ENCODE results near the gene DPP10.

DPP10 gene

GRCh38 chr2:114864901-114865300, 422.5 kb downstream of the DPP10 start:
- no peak overlapping the region for H2AFZ ChIP-seq (ENCODE audit: low read length, unreplicated experiment)
- no peaks in the 10 kb centered on the region for H3K27me3 ChIP-seq (ENCODE audit: insufficient read depth, low read length)
- H3K4me3 ChIP-seq (ENCODE audit: low read depth, low read length): no peak overlapping the region
- no peaks in the 10 kb centered on the region for H3K4me1 ChIP-seq (ENCODE audit: control insufficient read depth, insufficient read depth, low read length, unreplicated experiment)
- H3K27ac ChIP-seq (ENCODE audit: low read depth, low read length): no peak overlapping the region
- H3K79me2 ChIP-seq (ENCODE audit: control insufficient read depth, insufficient read depth, low read length, unreplicated experiment): no peaks in the 10 kb centered on the region
- no peaks in the 10 kb centered on the region for H3K36me3 ChIP-seq (ENCODE audit: insufficient read depth, low read length)

- no peaks in the 10 kb centered on the region for H3K27me3 ChIP-seq (ENCODE audit: insufficient read depth, low read length)
- no peak overlapping the region for H3K4me3 ChIP-seq (ENCODE audit: low read depth, low read length)
- no peaks in the 10 kb centered on the region for H3K4me1 ChIP-seq (ENCODE audit: control insufficient read depth, insufficient read depth, low read length, unreplicated experiment)
- no peak overlapping the region for H2AFZ ChIP-seq (ENCODE audit: low read length, unreplicated experiment)
- H3K79me2 ChIP-seq (ENCODE audit: control insufficient read depth, insufficient read depth, low read length, unreplicated experiment): no peaks in the 10 kb centered on the region
- no peaks in the 10 kb centered on the region for H3K36me3 ChIP-seq (ENCODE audit: insufficient read depth, low read length)
- H3K27ac ChIP-seq (ENCODE audit: low read depth, low read length): no peak overlapping the region
Measured at GRCh38 chr2:114880046-114880445, 437.6 kb downstream of the DPP10 start.

DNA sequence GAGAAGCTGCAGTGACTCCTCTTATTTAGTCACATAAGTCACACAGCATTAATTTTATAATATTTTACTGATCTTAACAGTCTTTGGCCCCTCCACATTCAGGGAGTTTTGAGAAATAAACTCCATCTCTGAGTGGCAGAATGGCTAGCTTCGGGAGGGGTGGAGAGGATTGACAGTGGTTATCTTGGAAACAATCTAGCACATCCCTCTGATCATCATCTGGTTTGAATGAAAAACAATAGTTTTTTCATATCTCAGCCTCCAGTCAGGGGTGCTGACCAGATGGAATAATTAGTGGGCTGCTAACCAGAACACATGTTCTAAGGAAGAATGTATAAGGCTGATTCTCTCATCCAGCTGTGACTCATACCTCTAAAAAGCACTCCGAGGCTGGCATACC, 477.5 kb downstream of the DPP10 start:
- no peaks in the 10 kb centered on the region for H3K4me1 ChIP-seq (ENCODE audit: control insufficient read depth, insufficient read depth, low read length, unreplicated experiment)
- no peaks in the 10 kb centered on the region for H3K27me3 ChIP-seq (ENCODE audit: insufficient read depth, low read length)
- H3K4me3 ChIP-seq (ENCODE audit: low read depth, low read length): no peak overlapping the region
- no peaks in the 10 kb centered on the region for H3K36me3 ChIP-seq (ENCODE audit: insufficient read depth, low read length)
- no peak overlapping the region for H3K27ac ChIP-seq (ENCODE audit: low read depth, low read length)
- H3K79me2 ChIP-seq (ENCODE audit: control insufficient read depth, insufficient read depth, low read length, unreplicated experiment): no peaks in the 10 kb centered on the region
- H2AFZ ChIP-seq (ENCODE audit: low read length, unreplicated experiment): no peak overlapping the region

DNA sequence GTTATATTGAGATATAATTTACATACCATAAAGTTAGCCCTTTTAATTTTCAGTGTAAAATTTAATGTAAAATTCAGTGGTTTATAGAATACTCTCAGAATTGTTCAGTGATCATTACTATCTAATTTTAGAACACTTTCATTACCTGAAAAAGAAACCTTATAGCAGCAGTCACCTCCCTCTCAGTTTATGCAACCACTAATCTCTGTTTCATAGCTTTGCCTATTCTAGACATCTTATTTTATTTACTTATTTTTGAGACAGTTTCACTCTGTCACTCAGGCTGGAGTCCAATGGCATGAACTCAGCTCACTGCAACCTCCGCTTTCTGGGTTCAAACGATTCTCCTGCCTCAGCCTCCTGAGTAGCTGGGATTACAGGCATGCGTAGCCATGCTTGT, 479.6 kb downstream of the DPP10 start:
- Histone ChIP-seq H3K4me3 (ENCODE audit: low read depth, low read length) (no peak overlapping the region), H3K27ac (ENCODE audit: low read depth, low read length) (no peak overlapping the region), H3K36me3 (ENCODE audit: insufficient read depth, low read length) (no peaks in the 10 kb centered on the region), H3K27me3 (ENCODE audit: insufficient read depth, low read length) (no peaks in the 10 kb centered on the region), H2AFZ (ENCODE audit: low read length, unreplicated experiment) (no peak overlapping the region), H3K79me2 (ENCODE audit: control insufficient read depth, insufficient read depth, low read length, unreplicated experiment) (no peaks in the 10 kb centered on the region), H3K4me1 (ENCODE audit: control insufficient read depth, insufficient read depth, low read length, unreplicated experiment) (no peaks in the 10 kb centered on the region)

DNA sequence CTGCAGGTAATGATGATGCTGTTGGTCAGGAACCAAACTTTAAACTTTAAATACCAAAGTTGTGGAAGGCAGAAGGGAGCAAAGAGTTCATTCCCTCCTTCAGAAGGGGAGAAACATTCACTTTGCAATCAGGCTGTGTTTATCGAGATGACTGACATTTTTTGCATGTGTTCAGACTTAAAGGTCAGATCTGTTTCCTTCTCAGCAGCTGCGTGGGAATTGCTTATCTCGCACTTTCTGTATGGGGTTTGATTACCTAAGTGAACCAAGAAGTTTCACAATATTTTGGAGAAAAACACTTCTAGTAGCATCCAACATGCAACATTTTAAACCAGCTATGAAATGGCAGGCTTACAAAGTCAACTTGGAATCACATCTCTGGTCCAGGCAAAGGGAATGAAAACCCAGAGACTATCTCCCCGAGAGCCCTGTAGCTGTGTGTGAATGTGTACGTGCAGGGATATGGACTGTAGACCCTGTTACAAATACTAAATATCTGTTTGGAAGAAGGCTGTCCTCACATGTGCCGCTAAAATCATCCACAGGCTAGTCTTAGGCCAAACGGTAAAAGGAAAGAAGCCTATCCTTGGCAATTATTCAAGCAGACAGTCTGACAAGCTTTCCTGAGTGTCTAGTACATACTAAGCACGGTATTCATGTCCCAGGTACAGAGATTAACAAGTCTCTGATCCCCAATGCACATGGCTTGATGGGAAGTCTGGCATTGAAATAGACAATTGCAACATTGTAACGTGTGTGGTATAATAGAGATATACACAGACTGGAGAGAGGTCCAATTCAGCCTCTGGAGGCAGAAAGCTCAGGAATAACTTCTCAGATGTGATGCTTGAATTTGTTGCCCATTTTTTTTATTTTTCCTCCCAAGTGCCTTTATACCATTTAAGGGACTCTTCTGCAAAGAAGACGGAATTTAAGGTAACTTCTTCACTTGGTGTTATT, 483.1 kb downstream of the DPP10 start:
- Histone ChIP-seq H3K4me3 (ENCODE audit: low read depth, low read length) (no peak overlapping the region), H2AFZ (ENCODE audit: low read length, unreplicated experiment) (no peak overlapping the region), H3K36me3 (ENCODE audit: insufficient read depth, low read length) (no peaks in the 10 kb centered on the region), H3K79me2 (ENCODE audit: control insufficient read depth, insufficient read depth, low read length, unreplicated experiment) (no peaks in the 10 kb centered on the region), H3K27ac (ENCODE audit: low read depth, low read length) (no peak overlapping the region), H3K27me3 (ENCODE audit: insufficient read depth, low read length) (no peaks in the 10 kb centered on the region), H3K4me1 (ENCODE audit: control insufficient read depth, insufficient read depth, low read length, unreplicated experiment) (no peaks in the 10 kb centered on the region)

- Histone ChIP-seq H3K27ac (ENCODE audit: low read depth, low read length) (no peak overlapping the region), H2AFZ (ENCODE audit: low read length, unreplicated experiment) (no peak overlapping the region), H3K79me2 (ENCODE audit: control insufficient read depth, insufficient read depth, low read length, unreplicated experiment) (no peaks in the 10 kb centered on the region), H3K36me3 (ENCODE audit: insufficient read depth, low read length) (no peaks in the 10 kb centered on the region), H3K4me1 (ENCODE audit: control insufficient read depth, insufficient read depth, low read length, unreplicated experiment) (no peaks in the 10 kb centered on the region), H3K27me3 (ENCODE audit: insufficient read depth, low read length) (no peaks in the 10 kb centered on the region), H3K4me3 (ENCODE audit: low read depth, low read length) (no peak overlapping the region)
Measured at GRCh38 chr2:114926303-114926702, 483.9 kb downstream of the DPP10 start.

- no peak overlapping the region for H3K27ac ChIP-seq (ENCODE audit: low read depth, low read length)
- no peak overlapping the region for H2AFZ ChIP-seq (ENCODE audit: low read length, unreplicated experiment)
- H3K27me3 ChIP-seq (ENCODE audit: insufficient read depth, low read length): no peaks in the 10 kb centered on the region
- H3K79me2 ChIP-seq (ENCODE audit: control insufficient read depth, insufficient read depth, low read length, unreplicated experiment): no peaks in the 10 kb centered on the region
- no peaks in the 10 kb centered on the region for H3K4me1 ChIP-seq (ENCODE audit: control insufficient read depth, insufficient read depth, low read length, unreplicated experiment)
- H3K36me3 ChIP-seq (ENCODE audit: insufficient read depth, low read length): no peaks in the 10 kb centered on the region
- H3K4me3 ChIP-seq (ENCODE audit: low read depth, low read length): no peak overlapping the region
Measured at GRCh38 chr2:114929225-114929624, 486.8 kb downstream of the DPP10 start.

DNA sequence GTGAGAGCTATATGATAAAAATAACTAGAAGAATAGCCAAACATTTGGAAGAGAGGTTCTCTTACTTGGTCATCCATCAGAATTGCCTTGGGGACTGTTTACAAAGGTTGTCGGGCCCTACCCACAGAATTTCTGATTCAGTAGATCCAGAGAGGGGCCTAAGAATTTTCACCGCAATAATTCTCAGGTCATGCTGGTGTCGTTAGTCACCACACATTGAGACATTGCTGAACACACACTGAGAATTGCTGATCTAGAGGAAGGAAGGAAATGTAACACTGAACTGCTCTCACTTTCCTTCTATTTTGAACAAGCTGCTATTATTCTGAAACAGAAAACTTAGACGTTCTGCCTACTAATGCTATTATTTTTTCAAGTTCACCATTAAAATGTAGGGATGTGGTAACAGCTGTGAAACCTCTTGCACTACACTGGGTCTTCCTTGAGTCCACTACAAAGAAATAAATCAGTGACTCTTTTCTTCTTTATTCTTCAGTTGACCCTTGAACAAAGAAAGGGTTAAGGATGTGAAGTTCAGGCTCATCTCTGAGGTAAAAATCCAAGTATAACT, 491.3 kb downstream of the DPP10 start:
- H3K4me3 ChIP-seq (ENCODE audit: low read depth, low read length): no peak overlapping the region
- no peak overlapping the region for H3K27ac ChIP-seq (ENCODE audit: low read depth, low read length)
- no peaks in the 10 kb centered on the region for H3K27me3 ChIP-seq (ENCODE audit: insufficient read depth, low read length)

GRCh38 chr2:114935031-114935430, 492.6 kb downstream of the DPP10 start:
- no peak overlapping the region for H2AFZ ChIP-seq (ENCODE audit: low read length, unreplicated experiment)
- no peaks in the 10 kb centered on the region for H3K4me1 ChIP-seq (ENCODE audit: control insufficient read depth, insufficient read depth, low read length, unreplicated experiment)
- H3K4me3 ChIP-seq (ENCODE audit: low read depth, low read length): no peak overlapping the region
- no peaks in the 10 kb centered on the region for H3K36me3 ChIP-seq (ENCODE audit: insufficient read depth, low read length)
- no peak overlapping the region for H3K27ac ChIP-seq (ENCODE audit: low read depth, low read length)
- H3K79me2 ChIP-seq (ENCODE audit: control insufficient read depth, insufficient read depth, low read length, unreplicated experiment): no peaks in the 10 kb centered on the region
- H3K27me3 ChIP-seq (ENCODE audit: insufficient read depth, low read length): no peaks in the 10 kb centered on the region

More for the DNA sequence above, 491.3 kb downstream of the DPP10 start:
- no peaks in the 10 kb centered on the region for H3K36me3 ChIP-seq (ENCODE audit: insufficient read depth, low read length)
- H3K79me2 ChIP-seq (ENCODE audit: control insufficient read depth, insufficient read depth, low read length, unreplicated experiment): no peaks in the 10 kb centered on the region
- H3K4me1 ChIP-seq (ENCODE audit: control insufficient read depth, insufficient read depth, low read length, unreplicated experiment): no peaks in the 10 kb centered on the region
- no peak overlapping the region for H2AFZ ChIP-seq (ENCODE audit: low read length, unreplicated experiment)

DNA sequence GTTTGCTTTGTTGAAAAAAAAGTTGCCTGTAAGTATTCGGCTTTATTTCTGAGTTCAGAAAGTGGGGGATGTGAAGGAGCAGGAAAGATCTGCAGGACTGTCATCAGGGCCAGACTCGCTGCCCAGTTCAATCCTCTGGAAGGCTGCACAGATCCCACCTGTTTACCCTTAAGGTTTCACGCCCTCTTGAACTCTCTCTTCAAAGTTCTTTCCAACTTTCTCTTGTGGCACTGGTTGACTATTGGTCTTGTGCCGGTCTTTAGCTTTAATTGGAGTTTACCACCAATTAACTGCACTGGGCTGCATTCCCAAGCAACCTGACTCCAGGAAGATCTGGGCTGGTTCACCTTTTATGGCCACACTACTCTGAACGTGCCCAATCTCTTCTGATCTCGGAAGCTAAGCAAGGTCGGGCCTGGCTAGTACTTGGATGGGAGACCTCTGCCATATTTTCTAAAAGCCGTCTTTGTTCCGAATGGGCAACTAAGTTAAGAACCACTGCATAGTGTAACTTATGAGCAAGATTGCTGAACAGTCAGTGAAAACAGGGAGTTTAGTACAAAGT, 495.0 kb downstream of the DPP10 start:
- no peak overlapping the region for H2AFZ ChIP-seq (ENCODE audit: low read length, unreplicated experiment)
- no peaks in the 10 kb centered on the region for H3K36me3 ChIP-seq (ENCODE audit: insufficient read depth, low read length)
- no peak overlapping the region for H3K27ac ChIP-seq (ENCODE audit: low read depth, low read length)
- H3K4me3 ChIP-seq (ENCODE audit: low read depth, low read length): no peak overlapping the region
- H3K4me1 ChIP-seq (ENCODE audit: control insufficient read depth, insufficient read depth, low read length, unreplicated experiment): no peaks in the 10 kb centered on the region
- H3K27me3 ChIP-seq (ENCODE audit: insufficient read depth, low read length): no peaks in the 10 kb centered on the region
- no peaks in the 10 kb centered on the region for H3K79me2 ChIP-seq (ENCODE audit: control insufficient read depth, insufficient read depth, low read length, unreplicated experiment)
